Liver (tissue), 9 donors: ENCODE data around the gene WNT7B. TPM values are rescaled to one million over a fixed set of nuclear protein-coding genes. Genes with fewer than 3 reads are reported as not detected.
"Not testable (repeated sequence)": the region's sequence is repeated elsewhere in the genome, so short reads cannot be mapped to it uniquely, and the experiment has no call there.

ENCODE experiments used
- DNase-seq: peaks from one replicate; pipeline ENCODE4 v3.0.0-alpha.2; 2017; ENCODE audit warnings: low spot score
- H3K27ac ChIP-seq, 2 donors: one replicate each; pipeline ENCODE4 v1.7.0; 2013; ENCODE audit warnings: inconsistent platforms in 2 of 2, low read length in 2 of 2, control low read depth in 1 of 2, low read depth in 1 of 2, mild to moderate bottlenecking in 1 of 2
- H3K27me3 ChIP-seq, 4 donors: one replicate each; pipeline versions ENCODE4 v1.6.1 to v1.7.0; 2013; ENCODE audit warnings: low read length in 3 of 4, inconsistent platforms in 1 of 4, mild to moderate bottlenecking in 1 of 4, moderate library complexity in 1 of 4; ENCODE audit not compliant: control insufficient read depth in 4 of 4, insufficient read depth in 4 of 4
- H3K36me3 ChIP-seq, 4 donors: one replicate each; pipeline versions ENCODE4 v1.6.1 to v1.7.0; 2013; ENCODE audit warnings: low read length in 3 of 4, mild to moderate bottlenecking in 3 of 4, low read depth in 1 of 4, moderate library complexity in 1 of 4; ENCODE audit not compliant: control insufficient read depth in 4 of 4, insufficient read depth in 3 of 4
- H3K4me1 ChIP-seq, 4 donors: one replicate each; pipeline versions ENCODE4 v1.6.1 to v1.7.0; 2013; ENCODE audit warnings: low read length in 3 of 4, mild to moderate bottlenecking in 3 of 4, moderate library complexity in 1 of 4; ENCODE audit not compliant: control insufficient read depth in 4 of 4, insufficient read depth in 4 of 4
- H3K4me3 ChIP-seq, 3 donors: one replicate each; pipeline versions ENCODE4 v1.6.1 to v1.7.0; 2013; ENCODE audit warnings: low read length in 3 of 3, control low read depth in 1 of 3, low read depth in 1 of 3, mild to moderate bottlenecking in 1 of 3
- H3K9ac ChIP-seq, 2 donors: one replicate each; pipeline ENCODE4 v1.7.0; 2013; ENCODE audit warnings: low read length in 2 of 2, mild to moderate bottlenecking in 2 of 2, moderate library complexity in 2 of 2, control low read depth in 1 of 2, low read depth in 1 of 2
- H3K9me3 ChIP-seq, 4 donors: one replicate each; pipeline versions ENCODE4 v1.6.1 to v1.7.0; 2013; ENCODE audit warnings: low read length in 3 of 4; ENCODE audit not compliant: control insufficient read depth in 4 of 4
- EGR1 ChIP-seq, 2 donors: IDR thresholded peaks; 2 replicates each; pipeline ENCODE4 v1.6.1; 2016 to 2018; ENCODE audit warnings: antibody characterized with exemption in 2 of 2, low read depth in 2 of 2
- FOXA1 ChIP-seq: IDR thresholded peaks from 2 replicates; pipeline ENCODE4 v1.6.1; 2016; ENCODE audit warnings: antibody characterized with exemption
- FOXA2 ChIP-seq: IDR thresholded peaks from 2 replicates; pipeline ENCODE4 v1.6.1; 2016; ENCODE audit warnings: antibody characterized with exemption
- GABPA ChIP-seq, 2 donors: IDR thresholded peaks in 1 of 2; conservative IDR thresholded peaks in 1 of 2; 2 replicates each; pipeline ENCODE4 v1.6.1; 2016; ENCODE audit warnings: antibody characterized with exemption in 2 of 2, mild to moderate bottlenecking in 1 of 2, moderate library complexity in 1 of 2
- JUND ChIP-seq, 2 donors: IDR thresholded peaks; 2 replicates each; pipeline ENCODE4 v1.6.1; 2016; ENCODE audit warnings: antibody characterized with exemption in 2 of 2
- NR2F2 ChIP-seq: IDR thresholded peaks from 2 replicates; pipeline ENCODE4 v1.6.1; 2016; ENCODE audit warnings: antibody characterized with exemption
- RAD21 ChIP-seq, 2 donors: IDR thresholded peaks; 2 replicates each; pipeline ENCODE4 v1.6.1; 2016; ENCODE audit warnings: antibody characterized with exemption in 2 of 2, mild to moderate bottlenecking in 2 of 2
- REST ChIP-seq: IDR thresholded peaks from 2 replicates; pipeline ENCODE4 v1.6.1; 2016; ENCODE audit warnings: antibody characterized with exemption, mild to moderate bottlenecking
- RXRA ChIP-seq, 2 donors: IDR thresholded peaks; 2 replicates each; pipeline ENCODE4 v1.6.1; 2017 to 2018; ENCODE audit warnings: antibody characterized with exemption in 2 of 2, mild to moderate bottlenecking in 1 of 2
- SP1 ChIP-seq: IDR thresholded peaks from 2 replicates; pipeline ENCODE4 v1.6.1; 2018; ENCODE audit warnings: antibody characterized with exemption, mild to moderate bottlenecking
- YY1 ChIP-seq: IDR thresholded peaks from 2 replicates; pipeline ENCODE4 v1.6.1; 2016; ENCODE audit warnings: antibody characterized with exemption, mild to moderate bottlenecking
- WGBS: extraction: QIAGEN DNeasy Blood & Tissue Kit; methylation state at CpG from one replicate; pipeline ENCODE4 v1.1.7; 2013; 5-methylcytosine and 5-hydroxymethylcytosine counted together
- polyA plus RNA-seq, 2 donors: library from polyadenylated mRNA; stranded (reverse) in 1 of 2; unstranded in 1 of 2; fragments of 200-250 nt in 1 of 2; fragments of >200 nt in 1 of 2; fragmentation: Nextera tagmentation in 1 of 2; extraction: Ambion mirVana in 1 of 2; gene quantifications; one replicate each; pipeline versions ENCODE4 v1.2.1 to v1.2.3, GENCODE V29; 2013 to 2015
- total RNA-seq, 2 donors: library from RNA; depleted of rRNA; stranded (reverse); fragments of >200 nt; gene quantifications; one replicate each; pipeline ENCODE4 v1.2.3, GENCODE V29; 2014
- TF ChIP-seq, protein P1 (sequence below): fragments of 150-350 bp; IDR thresholded peaks from 2 replicates; pipeline ENCODE4 v1.5.1; 2017; ENCODE audit warnings: improper control_type of control experiment, low read depth, low read length; ENCODE audit not compliant: missing input control
- TF ChIP-seq, protein P2 (sequence below): IDR thresholded peaks from 2 replicates; pipeline ENCODE4 v1.6.1; 2016; ENCODE audit warnings: antibody characterized with exemption
- donor health status: healthy.
- donor health status: healthy.
- donor health status: healthy.
- donor health status: healthy.
- donor health status: healthy.

Gene WNT7B
- total and polyA plus RNA-seq, 4 donors, result 0.06 to 0.28 TPM; not detected in 2

GRCh38 chr22:46006379-46007002 is 29.5 kb upstream of the WNT7B start:
- peak; percentile 90 for DNase-seq
- Histone ChIP-seq H3K27me3 (no peaks in the 10 kb centered on the region), H3K27ac (peak overlapping the region; percentile 64 to 75), H3K9ac (no peak overlapping the region), H3K36me3 (no peaks in the 10 kb centered on the region), H3K4me3 (no peak overlapping the region), H3K9me3 (peaks cover 0 to 3% (median under 1%) of the 10 kb centered on the region in 4 donors), H3K4me1 (peaks cover 2 to 16% (median 11%) of the 10 kb centered on the region in 4 donors)
- peak; percentile 53 to 88 for TF ChIP-seq RXRA (IDR thresholded peaks at IDR 0.05)
- TF ChIP-seq FOXA1, result no peak
- no peak for TF ChIP-seq JUND (IDR thresholded peaks at IDR 0.05)
- TF ChIP-seq REST, result no peak
- peak; percentile 75 for TF ChIP-seq NR2F2
- peak; percentile 91 to 97 for TF ChIP-seq RAD21 (IDR thresholded peaks at IDR 0.05)
- TF ChIP-seq, protein P1, sequence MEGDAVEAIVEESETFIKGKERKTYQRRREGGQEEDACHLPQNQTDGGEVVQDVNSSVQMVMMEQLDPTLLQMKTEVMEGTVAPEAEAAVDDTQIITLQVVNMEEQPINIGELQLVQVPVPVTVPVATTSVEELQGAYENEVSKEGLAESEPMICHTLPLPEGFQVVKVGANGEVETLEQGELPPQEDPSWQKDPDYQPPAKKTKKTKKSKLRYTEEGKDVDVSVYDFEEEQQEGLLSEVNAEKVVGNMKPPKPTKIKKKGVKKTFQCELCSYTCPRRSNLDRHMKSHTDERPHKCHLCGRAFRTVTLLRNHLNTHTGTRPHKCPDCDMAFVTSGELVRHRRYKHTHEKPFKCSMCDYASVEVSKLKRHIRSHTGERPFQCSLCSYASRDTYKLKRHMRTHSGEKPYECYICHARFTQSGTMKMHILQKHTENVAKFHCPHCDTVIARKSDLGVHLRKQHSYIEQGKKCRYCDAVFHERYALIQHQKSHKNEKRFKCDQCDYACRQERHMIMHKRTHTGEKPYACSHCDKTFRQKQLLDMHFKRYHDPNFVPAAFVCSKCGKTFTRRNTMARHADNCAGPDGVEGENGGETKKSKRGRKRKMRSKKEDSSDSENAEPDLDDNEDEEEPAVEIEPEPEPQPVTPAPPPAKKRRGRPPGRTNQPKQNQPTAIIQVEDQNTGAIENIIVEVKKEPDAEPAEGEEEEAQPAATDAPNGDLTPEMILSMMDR, result peak; percentile 88
- TF ChIP-seq SP1, result peak; percentile 37
- TF ChIP-seq, protein P2, sequence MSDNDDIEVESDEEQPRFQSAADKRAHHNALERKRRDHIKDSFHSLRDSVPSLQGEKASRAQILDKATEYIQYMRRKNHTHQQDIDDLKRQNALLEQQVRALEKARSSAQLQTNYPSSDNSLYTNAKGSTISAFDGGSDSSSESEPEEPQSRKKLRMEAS, result no peak
- 33% methylated on average over 26 of the region's 26 CpGs for WGBS

DNA sequence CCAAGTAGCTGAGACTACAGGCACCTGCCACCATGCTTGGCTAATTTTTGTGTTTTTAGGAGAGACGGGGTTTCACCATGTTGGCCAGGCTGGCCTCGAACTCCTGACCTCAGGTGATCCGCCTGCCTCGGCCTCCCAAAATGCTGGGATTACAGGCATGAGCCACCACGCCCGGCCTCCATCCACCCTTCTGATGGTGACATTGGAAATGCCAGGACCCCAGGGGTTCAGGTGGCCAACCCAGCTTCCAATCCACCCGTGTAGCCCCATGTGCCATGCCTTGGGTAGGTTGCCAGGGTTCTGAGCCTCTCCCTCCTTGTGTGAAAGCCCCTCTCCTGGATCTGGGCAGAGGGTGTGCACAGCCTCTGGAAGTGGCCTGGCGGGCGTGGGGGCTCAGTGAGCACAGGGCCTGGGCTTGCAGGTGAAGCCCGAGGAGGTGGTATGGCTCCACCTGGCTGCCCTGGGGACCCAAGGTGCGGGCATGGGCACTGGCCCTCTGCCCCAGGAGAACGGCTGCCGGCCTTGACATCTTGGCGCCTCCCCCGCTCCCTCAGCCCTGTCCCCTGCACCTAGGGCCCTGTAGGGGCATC is 28.2 kb upstream of the WNT7B start:
- not testable (repeated sequence) for H3K9ac ChIP-seq, H3K27ac ChIP-seq, H3K9me3 ChIP-seq, DNase-seq, H3K4me3 ChIP-seq, H3K27me3 ChIP-seq, H3K36me3 ChIP-seq
- 85% methylated on average over 15 of the region's 15 CpGs for WGBS
- H3K4me1 ChIP-seq, result peaks cover 2 to 16% (median 8%) of the 10 kb centered on the region in 4 donors

DNA sequence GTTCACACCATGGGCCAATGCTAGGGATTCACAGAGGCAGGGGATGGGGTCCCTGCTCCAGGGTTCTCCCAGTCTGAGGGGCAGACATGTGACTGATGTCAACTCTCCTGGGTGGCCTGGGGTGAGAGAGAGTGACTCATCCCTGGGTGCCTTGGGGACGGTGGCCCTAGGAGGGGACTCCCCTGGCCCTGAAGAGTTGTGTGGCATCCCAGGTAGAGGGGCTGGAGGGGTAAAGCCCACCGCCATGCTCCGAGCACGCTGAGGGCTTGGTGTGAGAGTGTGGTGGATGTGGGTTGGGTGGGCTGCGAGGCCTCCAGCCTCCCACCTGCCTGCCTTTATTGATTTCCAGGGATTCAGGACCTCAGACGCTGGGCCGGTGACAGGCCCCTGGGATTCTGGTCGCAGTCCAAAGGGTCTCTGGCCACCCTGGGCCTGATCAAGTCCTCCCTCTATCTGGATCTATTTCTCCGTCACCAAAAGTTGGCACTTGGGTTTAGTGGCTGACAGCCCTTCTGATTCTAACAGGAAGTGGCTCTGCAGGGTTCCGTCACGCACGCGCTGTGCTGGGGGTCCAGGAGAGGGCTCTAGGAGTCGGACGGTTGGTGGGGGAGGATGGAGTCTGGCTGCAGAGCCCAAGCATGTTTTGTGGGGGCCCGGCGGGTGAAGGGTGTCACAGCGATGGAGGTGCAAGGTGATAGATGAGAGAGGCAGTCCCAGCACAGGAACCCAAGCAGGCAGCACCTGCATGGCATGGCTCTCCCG is 27.3 kb upstream of the WNT7B start:
- Histone ChIP-seq H3K27ac (no peak overlapping the region), H3K4me3 (no peak overlapping the region), H3K4me1 (peaks cover 2 to 16% (median 8%) of the 10 kb centered on the region in 4 donors), H3K9me3 (no peaks in the 10 kb centered on the region), H3K36me3 (no peaks in the 10 kb centered on the region), H3K27me3 (no peaks in the 10 kb centered on the region), H3K9ac (no peak overlapping the region)
- DNase-seq, result no peak
- 81% methylated on average over 19 of the region's 19 CpGs for WGBS
- TF ChIP-seq GABPA (IDR thresholded peaks at IDR 0.05 in 1 of 2, conservative IDR thresholded peaks at IDR 0.05 in 1 of 2), result no peak
- no peak for TF ChIP-seq EGR1 (IDR thresholded peaks at IDR 0.05; ENCODE audit: low read depth in 2 of 2)
- TF ChIP-seq REST, result no peak
- no peak for TF ChIP-seq YY1
- TF ChIP-seq FOXA1, result no peak
- no peak for TF ChIP-seq RXRA (IDR thresholded peaks at IDR 0.05)
- TF ChIP-seq, protein P1, result no peak
- no peak for TF ChIP-seq FOXA2
